ENCODE measurements around the gene FBLN1. TPM values are rescaled to one million over a fixed set of nuclear protein-coding genes. Genes with fewer than 3 reads are reported as not detected.

The FBLN1 gene
- total RNA-seq, 2 donors from 2014 or later, result 226 to 305 TPM

GRCh38 chr22:45562102-45562501 lies 59.4 kb downstream of the FBLN1 start:
- 96 to 98% methylated on average over 5 of the region's 5 CpGs for WGBS, 2 experiments (ENCODE audit: insufficient coverage in 1 of 2, insufficient read length in 1 of 2)
- H3K36me3 ChIP-seq (ENCODE audit: control insufficient read depth, insufficient read depth, low read length), result peaks cover 46% of the 10 kb centered on the region
- no peak overlapping the region for H3K27ac Mint-ChIP-seq
- H3K9me3 Mint-ChIP-seq, result peaks cover 40% of the 10 kb centered on the region
- no peaks in the 10 kb centered on the region for H3K4me1 Mint-ChIP-seq
- no peak overlapping the region for H3K27ac ChIP-seq (ENCODE audit: low read depth, low read length)
- no peaks in the 10 kb centered on the region for H3K27me3 Mint-ChIP-seq (ENCODE audit: insufficient read depth)
- no peaks in the 10 kb centered on the region for H3K4me1 ChIP-seq (ENCODE audit: control insufficient read depth, insufficient read depth, low read length)
- TF ChIP-seq, protein P1, sequence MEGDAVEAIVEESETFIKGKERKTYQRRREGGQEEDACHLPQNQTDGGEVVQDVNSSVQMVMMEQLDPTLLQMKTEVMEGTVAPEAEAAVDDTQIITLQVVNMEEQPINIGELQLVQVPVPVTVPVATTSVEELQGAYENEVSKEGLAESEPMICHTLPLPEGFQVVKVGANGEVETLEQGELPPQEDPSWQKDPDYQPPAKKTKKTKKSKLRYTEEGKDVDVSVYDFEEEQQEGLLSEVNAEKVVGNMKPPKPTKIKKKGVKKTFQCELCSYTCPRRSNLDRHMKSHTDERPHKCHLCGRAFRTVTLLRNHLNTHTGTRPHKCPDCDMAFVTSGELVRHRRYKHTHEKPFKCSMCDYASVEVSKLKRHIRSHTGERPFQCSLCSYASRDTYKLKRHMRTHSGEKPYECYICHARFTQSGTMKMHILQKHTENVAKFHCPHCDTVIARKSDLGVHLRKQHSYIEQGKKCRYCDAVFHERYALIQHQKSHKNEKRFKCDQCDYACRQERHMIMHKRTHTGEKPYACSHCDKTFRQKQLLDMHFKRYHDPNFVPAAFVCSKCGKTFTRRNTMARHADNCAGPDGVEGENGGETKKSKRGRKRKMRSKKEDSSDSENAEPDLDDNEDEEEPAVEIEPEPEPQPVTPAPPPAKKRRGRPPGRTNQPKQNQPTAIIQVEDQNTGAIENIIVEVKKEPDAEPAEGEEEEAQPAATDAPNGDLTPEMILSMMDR (conservative IDR thresholded peaks at IDR 0.05), result no peak
- H3K27me3 ChIP-seq (ENCODE audit: control insufficient read depth, insufficient read depth, low read length, poor library complexity, severe bottlenecking), result no peaks in the 10 kb centered on the region
- H3K9me3 ChIP-seq (ENCODE audit: control insufficient read depth, low read length), result peaks cover 27% of the 10 kb centered on the region
- DNase-seq, result no peak
- no peak overlapping the region for H3K4me3 ChIP-seq (ENCODE audit: low read length)
- H3K36me3 Mint-ChIP-seq (ENCODE audit: low read depth), result peaks cover 71% of the 10 kb centered on the region
- H3K4me3 Mint-ChIP-seq, result no peak overlapping the region
- no peak overlapping the region for H3K9ac ChIP-seq (ENCODE audit: extremely low read depth, low read length, poor library complexity, severe bottlenecking)

GRCh38 chr22:45562537-45563361 lies 60.1 kb downstream of the FBLN1 start:
- H3K4me1 ChIP-seq (ENCODE audit: control insufficient read depth, insufficient read depth, low read length), result no peaks in the 10 kb centered on the region
- no peak overlapping the region for H3K9ac ChIP-seq (ENCODE audit: extremely low read depth, low read length, poor library complexity, severe bottlenecking)
- no peaks in the 10 kb centered on the region for H3K27me3 ChIP-seq (ENCODE audit: control insufficient read depth, insufficient read depth, low read length, poor library complexity, severe bottlenecking)
- Mint-ChIP-seq H3K4me1 (no peaks in the 10 kb centered on the region), H3K27ac (no peak overlapping the region), H3K36me3 (ENCODE audit: low read depth) (peaks cover 65% of the 10 kb centered on the region), H3K9me3 (peaks cover 40% of the 10 kb centered on the region), H3K4me3 (no peak overlapping the region), H3K27me3 (ENCODE audit: insufficient read depth) (no peaks in the 10 kb centered on the region)
- no peak overlapping the region for H3K27ac ChIP-seq (ENCODE audit: low read depth, low read length)
- H3K9me3 ChIP-seq (ENCODE audit: control insufficient read depth, low read length), result peaks cover 27% of the 10 kb centered on the region
- TF ChIP-seq, protein P1 (conservative IDR thresholded peaks at IDR 0.05), result no peak
- no peak for DNase-seq
- H3K36me3 ChIP-seq (ENCODE audit: control insufficient read depth, insufficient read depth, low read length), result peaks cover 39% of the 10 kb centered on the region
- WGBS, 2 experiments (ENCODE audit: insufficient coverage in 1 of 2, insufficient read length in 1 of 2), result 96% methylated on average over 20 to 44 of the region's 44 CpGs
- H3K4me3 ChIP-seq (ENCODE audit: low read length), result no peak overlapping the region

- no peaks in the 10 kb centered on the region for H3K4me1 ChIP-seq (ENCODE audit: control insufficient read depth, insufficient read depth, low read length)
- WGBS, 2 experiments (ENCODE audit: insufficient coverage in 1 of 2, insufficient read length in 1 of 2), result 86 to 90% methylated on average over 17 to 20 of the region's 20 CpGs
- TF ChIP-seq, protein P1 (conservative IDR thresholded peaks at IDR 0.05), result no peak
- peaks cover 23% of the 10 kb centered on the region for H3K9me3 ChIP-seq (ENCODE audit: control insufficient read depth, low read length)
- H3K27me3 ChIP-seq (ENCODE audit: control insufficient read depth, insufficient read depth, low read length, poor library complexity, severe bottlenecking), result no peaks in the 10 kb centered on the region
- H3K27ac ChIP-seq (ENCODE audit: low read depth, low read length), result no peak overlapping the region
- peaks cover 61% of the 10 kb centered on the region for H3K36me3 Mint-ChIP-seq (ENCODE audit: low read depth)
- H3K4me3 ChIP-seq (ENCODE audit: low read length), result no peak overlapping the region
- DNase-seq, result no peak
- peaks cover 33% of the 10 kb centered on the region for H3K9me3 Mint-ChIP-seq
- H3K4me1 Mint-ChIP-seq, result no peaks in the 10 kb centered on the region
- H3K36me3 ChIP-seq (ENCODE audit: control insufficient read depth, insufficient read depth, low read length), result peaks cover 32% of the 10 kb centered on the region
- no peak overlapping the region for H3K4me3 Mint-ChIP-seq
- no peak overlapping the region for H3K9ac ChIP-seq (ENCODE audit: extremely low read depth, low read length, poor library complexity, severe bottlenecking)
- H3K27ac Mint-ChIP-seq, result no peak overlapping the region
- H3K27me3 Mint-ChIP-seq (ENCODE audit: insufficient read depth), result no peaks in the 10 kb centered on the region
Measured at GRCh38 chr22:45563362-45564040, 60.8 kb downstream of the FBLN1 start.

Measured in endodermal cell (in vitro differentiated cells).